Activated CD8-positive, alpha-beta T cell treated with anti-CD3 and anti-CD28 coated beads, Interleukin-2, amount 10 ng/mL, durations not matched to agents 7 days and 5 days (primary cell): ENCODE data around the gene MAN1A2. TPM values are rescaled to one million over a fixed set of nuclear protein-coding genes. Genes with fewer than 3 reads are reported as not detected.

ENCODE experiments used
- ATAC-seq: fragments of 150-1000 bp; cut with Tn5 transposase; one replicate; pipeline ENCODE4 v1.10.0; 2021; ENCODE audit warnings: moderate library complexity
- CTCF ChIA-PET: fragments of 350-600 bp; sonication (Branson Sonifier 250); formaldehyde crosslinking; loops from one replicate; lab custom pipeline; 2021; ENCODE audit warnings: antibody characterized with exemption; lab: Charles Lee
- POLR2A ChIA-PET: fragments of 350-600 bp; sonication (Branson Sonifier 250); formaldehyde crosslinking; loops from one replicate; lab custom pipeline; 2021; ENCODE audit warnings: antibody characterized with exemption; lab: Charles Lee
- DNase-seq: peaks from one replicate; pipeline ENCODE4 v3.0.0-alpha.2; 2020
- H3K27ac Mint-ChIP-seq: one replicate; pipeline ENCODE4 v1.8.0; 2021; ENCODE audit warnings: mild to moderate bottlenecking, mixed read lengths
- H3K27me3 Mint-ChIP-seq: one replicate; pipeline ENCODE4 v1.8.0; 2021; ENCODE audit warnings: low read depth, mixed read lengths
- H3K36me3 Mint-ChIP-seq: one replicate; pipeline ENCODE4 v1.8.0; 2021; ENCODE audit warnings: low read depth, mixed read lengths
- H3K4me1 Mint-ChIP-seq: one replicate; pipeline ENCODE4 v1.8.0; 2021; ENCODE audit warnings: low read depth, mixed read lengths
- H3K4me3 Mint-ChIP-seq: one replicate; pipeline ENCODE4 v1.8.0; 2021; ENCODE audit warnings: mild to moderate bottlenecking, mixed read lengths
- H3K9me3 Mint-ChIP-seq: one replicate; pipeline ENCODE4 v1.8.0; 2022; ENCODE audit warnings: mixed read lengths; ENCODE audit not compliant: insufficient read depth
- total RNA-seq, 2 experiments: library from RNA; stranded (reverse); gene quantifications; one replicate each; pipeline ENCODE4 v1.2.3, GENCODE V29; 2021

MAN1A2 gene
- total RNA-seq, 2 experiments from 2014 or later, result 32.8 to 33.2 TPM

DNA sequence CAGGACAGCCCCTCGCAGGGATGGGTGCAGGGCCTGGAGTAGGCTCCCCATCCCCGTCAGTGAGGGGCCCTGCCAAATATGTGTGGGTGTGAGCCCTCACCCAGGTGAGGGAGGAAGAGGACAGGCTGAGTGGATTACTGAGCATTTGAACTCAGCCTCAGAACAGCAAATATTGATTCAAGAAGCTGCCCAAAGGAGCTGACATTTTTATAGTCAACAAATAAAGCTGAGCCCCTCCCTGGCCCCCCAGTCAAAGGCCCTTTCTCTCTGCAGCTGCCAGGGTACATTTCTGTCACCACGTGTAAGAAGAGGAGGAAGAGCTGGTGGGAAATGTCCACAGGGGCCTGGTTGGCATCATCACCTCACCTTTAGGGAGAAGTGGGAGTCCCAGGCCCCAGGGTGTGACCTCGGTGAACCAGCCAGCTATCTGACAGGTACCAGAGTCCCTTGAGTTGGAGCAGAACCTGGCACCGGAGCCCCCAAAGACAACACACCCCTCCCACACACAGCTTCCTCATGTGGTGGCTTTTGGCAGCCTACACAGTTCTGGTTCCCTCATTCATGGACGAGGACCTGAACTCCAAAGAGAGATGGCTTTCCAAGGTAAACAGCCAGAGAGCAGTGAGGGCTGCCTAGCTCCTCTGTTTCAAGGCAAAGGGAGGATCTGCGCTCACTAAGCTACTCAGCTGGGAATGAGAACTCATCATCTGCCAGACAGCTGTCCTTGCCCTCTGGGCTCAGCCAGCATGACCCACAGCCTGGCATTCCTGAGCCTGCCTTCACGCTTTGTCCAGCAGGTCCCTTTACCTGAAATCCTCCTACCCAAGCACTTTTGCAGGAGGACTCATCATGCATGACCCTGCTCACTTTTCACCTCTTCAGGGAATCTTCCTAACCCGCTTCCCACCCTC is 195.6 kb downstream of the MAN1A2 start:
- no peak overlapping the region for H3K4me3 Mint-ChIP-seq
- H3K36me3 Mint-ChIP-seq, result no peaks in the 10 kb centered on the region
- no peak overlapping the region for H3K27ac Mint-ChIP-seq
- ChIA-PET CTCF (interaction anchor here (0.8 to 1.8 kb wide), 2 partner anchors 15 to 29 kb away, joined by 3 to 7 read pairs; no protein-coding TSS in a partner anchor), POLR2A (interaction anchor here (1.0 kb wide), 1 partner anchor 8 kb away, joined by 3 read pairs; no protein-coding TSS in a partner anchor)
- peaks cover 4% of the 10 kb centered on the region for H3K27me3 Mint-ChIP-seq
- peaks cover 5% of the 10 kb centered on the region for H3K9me3 Mint-ChIP-seq
- no peak for DNase-seq
- peaks cover 9% of the 10 kb centered on the region for H3K4me1 Mint-ChIP-seq
- no peak for ATAC-seq

DNA sequence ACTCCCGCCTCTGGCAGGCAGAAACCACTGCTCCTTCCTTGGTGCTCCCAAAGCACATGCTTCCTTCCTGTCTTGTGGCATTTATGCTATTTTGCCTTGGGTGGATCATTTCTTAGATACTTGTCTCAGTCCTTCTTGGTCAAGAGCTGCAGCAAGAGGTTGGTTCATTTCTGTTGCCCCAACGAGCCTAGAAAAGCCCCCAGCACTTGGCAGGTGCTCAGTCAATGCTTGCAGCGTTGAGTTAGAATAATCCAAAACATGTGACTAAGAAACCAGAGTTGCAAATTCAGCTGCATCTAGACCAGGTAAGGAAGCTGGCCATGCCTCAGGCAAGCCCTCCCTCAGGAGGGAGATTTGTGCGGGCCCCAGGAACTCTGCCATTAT is 196.2 kb downstream of the MAN1A2 start:
- CTCF ChIA-PET, result interaction anchor here (1.8 kb wide), 1 partner anchor 29 kb away, joined by 7 read pairs; no protein-coding TSS in a partner anchor
- no peak for ATAC-seq
- no peaks in the 10 kb centered on the region for H3K36me3 Mint-ChIP-seq
- no peak overlapping the region for H3K27ac Mint-ChIP-seq
- DNase-seq, result no peak
- peaks cover 8% of the 10 kb centered on the region for H3K4me1 Mint-ChIP-seq
- H3K9me3 Mint-ChIP-seq, result peaks cover 5% of the 10 kb centered on the region
- peaks cover 3% of the 10 kb centered on the region for H3K27me3 Mint-ChIP-seq
- POLR2A ChIA-PET, result no interaction called here
- H3K4me3 Mint-ChIP-seq, result no peak overlapping the region

DNA sequence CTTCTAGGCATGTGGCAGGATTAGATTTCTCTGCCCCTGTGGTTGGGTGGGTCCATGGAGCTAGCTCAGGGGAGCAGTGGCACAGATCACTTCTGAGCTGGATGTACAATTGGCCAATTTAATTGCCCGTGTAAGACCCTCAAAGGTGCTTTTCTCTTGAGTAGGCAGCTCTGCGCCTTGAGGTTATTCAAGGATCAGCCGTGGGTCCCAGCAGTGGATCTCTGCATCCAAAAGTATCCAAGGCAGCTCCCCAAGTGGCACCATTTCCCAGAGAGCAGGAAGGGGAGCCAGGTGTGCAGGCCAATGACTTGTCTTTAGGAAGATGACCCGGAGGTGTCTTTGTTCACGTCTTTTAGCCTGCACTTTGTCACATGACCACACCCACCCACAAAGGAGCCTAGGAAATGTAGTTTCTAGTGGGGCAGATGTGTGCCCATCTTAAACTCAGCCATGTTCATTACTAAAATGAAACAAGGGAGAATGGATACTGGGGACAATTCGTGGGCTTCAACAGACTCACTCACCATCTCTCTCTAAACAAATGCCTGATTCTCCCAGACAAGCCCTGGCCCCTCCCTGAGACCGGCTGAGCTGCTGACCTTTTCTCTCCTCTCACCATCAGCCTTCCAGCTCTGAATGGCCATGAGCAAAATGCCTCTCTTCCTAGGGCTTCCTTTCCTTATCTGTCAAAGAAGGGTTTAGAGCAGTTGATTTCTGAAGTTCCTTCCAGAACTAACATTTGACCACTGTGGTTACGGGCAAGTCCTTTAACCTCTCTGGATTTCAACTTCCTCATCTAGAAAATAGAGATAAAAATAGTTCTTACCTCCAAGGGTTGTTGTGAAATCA is 197.2 kb downstream of the MAN1A2 start:
- ChIA-PET CTCF (interaction anchor here (1.3 to 1.8 kb wide), 2 partner anchors 30 to 190 kb away, joined by 5 to 7 read pairs; no protein-coding TSS in a partner anchor), POLR2A (no interaction called here)
- Mint-ChIP-seq H3K36me3 (no peaks in the 10 kb centered on the region), H3K4me1 (peaks cover 4% of the 10 kb centered on the region), H3K27ac (no peak overlapping the region), H3K4me3 (no peak overlapping the region), H3K9me3 (peaks cover under 1% of the 10 kb centered on the region), H3K27me3 (peaks cover 3% of the 10 kb centered on the region)
- no peak for ATAC-seq
- DNase-seq, result peak; percentile 17

DNA sequence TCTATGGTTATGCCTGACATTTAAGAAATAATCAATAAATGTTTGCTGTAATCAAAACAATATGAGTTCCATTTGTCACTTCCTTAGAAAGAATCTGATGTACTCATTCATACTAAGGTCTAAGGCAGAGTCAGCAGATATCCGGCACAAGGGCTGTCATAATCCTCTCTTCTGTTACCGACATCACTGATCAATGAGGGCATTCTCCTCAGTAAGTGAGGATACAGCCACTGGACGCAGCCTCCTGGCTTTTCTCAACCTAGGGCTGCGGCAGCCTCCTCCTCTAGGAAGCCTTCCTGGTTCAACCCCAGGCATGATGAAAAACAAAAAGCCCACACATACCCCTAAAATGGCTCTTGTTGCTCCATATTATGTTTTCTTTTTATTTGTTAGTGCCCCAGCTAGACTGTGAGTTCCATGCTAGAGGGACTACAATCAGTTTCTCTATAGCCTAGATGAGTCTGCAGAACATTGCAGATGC is 197.9 kb downstream of the MAN1A2 start:
- H3K36me3 Mint-ChIP-seq, result no peaks in the 10 kb centered on the region
- DNase-seq (no peak), ATAC-seq (no peak)
- CTCF ChIA-PET, result interaction anchor here (1.3 kb wide), 1 partner anchor 189 kb away, joined by 5 read pairs; no protein-coding TSS in a partner anchor
- POLR2A ChIA-PET, result no interaction called here
- H3K4me1 Mint-ChIP-seq, result peaks cover 4% of the 10 kb centered on the region
- no peaks in the 10 kb centered on the region for H3K9me3 Mint-ChIP-seq
- H3K27ac Mint-ChIP-seq, result no peak overlapping the region
- H3K4me3 Mint-ChIP-seq, result no peak overlapping the region
- peaks cover 6% of the 10 kb centered on the region for H3K27me3 Mint-ChIP-seq

DNA sequence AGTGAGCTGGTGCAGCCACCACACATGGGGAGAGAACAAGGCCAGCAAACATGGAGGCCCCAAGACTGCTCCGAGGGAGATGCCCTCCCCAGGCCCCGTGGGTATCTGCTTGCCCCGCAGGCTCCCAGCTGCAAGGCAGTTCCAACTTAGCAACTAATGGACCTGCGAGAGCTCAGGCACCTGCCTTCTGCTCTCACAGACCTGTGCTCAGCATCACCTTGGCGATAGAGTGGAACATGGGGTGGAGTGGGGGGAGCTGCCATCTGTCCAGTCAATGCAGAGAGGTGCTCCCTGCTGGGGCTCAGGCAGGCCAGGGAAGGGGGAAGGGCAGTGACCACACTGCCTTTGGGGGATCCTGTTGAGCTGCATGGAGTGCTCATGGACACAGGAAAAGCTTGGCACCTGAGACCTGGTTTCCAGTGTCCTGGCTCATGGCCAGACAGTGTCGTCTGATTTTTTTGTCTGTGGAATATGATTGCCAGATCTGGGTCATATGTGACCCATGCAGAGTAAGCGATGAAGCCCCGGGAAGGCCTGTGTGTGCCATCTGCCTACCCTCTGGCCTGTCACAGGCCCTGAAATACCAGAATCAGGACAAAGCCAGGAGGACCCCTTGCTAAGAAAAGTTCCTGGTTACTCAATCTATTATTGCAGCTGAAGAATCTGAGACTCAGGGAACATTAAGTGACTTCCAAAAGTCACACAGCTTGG is 198.7 kb downstream of the MAN1A2 start:
- Mint-ChIP-seq H3K27ac (no peak overlapping the region), H3K4me3 (no peak overlapping the region), H3K9me3 (no peaks in the 10 kb centered on the region), H3K27me3 (peaks cover 6% of the 10 kb centered on the region), H3K4me1 (peaks cover 4% of the 10 kb centered on the region), H3K36me3 (no peaks in the 10 kb centered on the region)
- ChIA-PET CTCF (no interaction called here), POLR2A (no interaction called here)
- DNase-seq (no peak), ATAC-seq (no peak)

DNA sequence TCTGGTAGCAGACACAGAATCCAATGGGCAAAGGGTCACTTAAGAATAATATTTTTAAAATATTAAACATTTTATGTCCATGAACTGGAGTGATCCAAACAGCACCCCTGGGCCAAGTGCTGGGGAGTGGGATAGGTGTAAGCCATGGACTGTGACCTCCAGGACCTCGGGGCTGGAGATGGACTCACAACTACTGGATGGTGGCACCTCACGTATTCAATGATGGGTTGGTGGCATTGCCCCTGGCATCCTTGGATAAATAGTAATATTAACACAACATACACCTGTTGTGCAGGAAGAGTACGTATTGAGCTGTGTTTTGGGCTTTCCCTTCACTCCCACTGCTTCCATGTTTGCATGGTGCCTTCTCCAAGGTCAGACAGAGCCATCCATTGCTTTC is 199.3 kb downstream of the MAN1A2 start:
- Mint-ChIP-seq H3K27me3 (peaks cover 6% of the 10 kb centered on the region), H3K4me3 (no peak overlapping the region), H3K36me3 (no peaks in the 10 kb centered on the region), H3K9me3 (no peaks in the 10 kb centered on the region), H3K27ac (no peak overlapping the region), H3K4me1 (peaks cover 10% of the 10 kb centered on the region)
- DNase-seq (no peak), ATAC-seq (no peak)
- POLR2A ChIA-PET, result no interaction called here
- CTCF ChIA-PET, result no interaction called here

DNA sequence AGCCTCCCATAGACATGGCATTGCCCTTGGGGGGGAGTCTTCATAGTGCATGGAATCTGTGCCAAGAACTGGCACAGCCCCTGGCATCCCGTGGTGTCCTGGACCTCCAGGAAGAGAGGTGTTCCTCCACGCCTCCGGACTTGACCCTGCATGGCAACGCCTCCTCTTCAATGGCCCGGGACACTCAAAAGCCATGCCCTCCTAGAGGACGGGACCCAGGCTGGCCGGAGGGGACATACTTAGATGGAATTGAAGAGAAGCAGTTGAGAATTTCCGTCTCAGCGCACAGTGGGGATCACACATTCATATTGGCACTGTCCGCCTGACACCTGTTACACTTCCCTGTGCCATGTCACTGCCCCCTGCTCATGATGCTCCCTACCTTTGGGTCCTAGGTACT is 200.2 kb downstream of the MAN1A2 start:
- CTCF ChIA-PET, result interaction anchor here (2.0 kb wide), 1 partner anchor 32 kb away, joined by 11 read pairs; no protein-coding TSS in a partner anchor
- H3K9me3 Mint-ChIP-seq, result no peaks in the 10 kb centered on the region
- no peak overlapping the region for H3K27ac Mint-ChIP-seq
- H3K4me1 Mint-ChIP-seq, result peaks cover 18% of the 10 kb centered on the region
- POLR2A ChIA-PET, result no interaction called here
- H3K36me3 Mint-ChIP-seq, result no peaks in the 10 kb centered on the region
- H3K27me3 Mint-ChIP-seq, result peaks cover 6% of the 10 kb centered on the region
- no peak overlapping the region for H3K4me3 Mint-ChIP-seq
- ATAC-seq, result no peak
- no peak for DNase-seq

DNA sequence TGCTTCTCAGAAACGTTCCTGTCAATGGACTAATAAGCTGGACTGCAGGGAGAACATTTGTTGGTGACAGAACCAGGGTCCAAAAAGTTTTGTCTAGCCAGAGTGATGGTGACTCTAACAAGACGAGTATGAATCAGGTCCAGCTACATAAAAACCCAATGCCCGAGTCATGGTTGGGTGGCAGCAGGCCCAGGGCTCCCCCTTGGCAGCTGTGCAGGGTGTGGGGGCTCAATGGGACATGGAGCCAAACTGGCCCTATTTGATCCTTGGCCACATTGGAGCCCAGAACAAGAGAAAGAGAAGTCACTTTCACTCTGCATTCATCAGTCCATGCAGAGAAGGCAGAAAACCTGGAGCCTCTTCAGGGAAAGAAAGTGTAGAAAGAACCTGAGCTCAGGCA is 200.7 kb downstream of the MAN1A2 start:
- CTCF ChIA-PET, result interaction anchor here (1.0 to 2.0 kb wide), 4 partner anchors 33 to 186 kb away, joined by 3 to 11 read pairs (median 4); no protein-coding TSS in a partner anchor

DNA sequence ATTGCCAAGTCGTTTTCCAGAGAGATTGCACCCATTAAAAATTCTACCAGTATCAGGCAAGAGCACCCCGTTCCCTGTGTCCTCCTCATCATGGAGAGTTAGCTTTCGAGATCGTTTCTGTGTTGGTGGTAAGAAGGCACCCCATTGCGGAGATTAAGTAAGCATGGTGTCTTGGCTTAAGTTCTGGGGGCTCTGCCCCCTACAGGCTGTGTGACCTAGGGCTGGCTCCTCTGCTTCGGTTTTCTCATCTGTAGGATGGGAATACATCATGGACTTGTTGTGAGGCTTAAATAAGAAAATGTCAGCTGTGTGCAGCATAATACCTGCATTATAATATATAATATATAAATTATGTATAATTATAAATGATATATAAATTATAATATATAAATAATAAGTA is 201.8 kb downstream of the MAN1A2 start:
- POLR2A ChIA-PET, result no interaction called here
- H3K4me1 Mint-ChIP-seq, result peaks cover 30% of the 10 kb centered on the region
- H3K27me3 Mint-ChIP-seq, result peaks cover 6% of the 10 kb centered on the region
- DNase-seq (no peak), ATAC-seq (no peak)
- no peak overlapping the region for H3K27ac Mint-ChIP-seq
- H3K9me3 Mint-ChIP-seq, result no peaks in the 10 kb centered on the region
- CTCF ChIA-PET, result interaction anchor here (1.0 to 2.0 kb wide), 4 partner anchors 34 to 185 kb away, joined by 3 to 11 read pairs (median 4); no protein-coding TSS in a partner anchor
- H3K36me3 Mint-ChIP-seq, result no peaks in the 10 kb centered on the region
- H3K4me3 Mint-ChIP-seq, result no peak overlapping the region

More for the DNA sequence above, 200.7 kb downstream of the MAN1A2 start:
- Mint-ChIP-seq H3K4me1 (peaks cover 24% of the 10 kb centered on the region), H3K27me3 (peaks cover 6% of the 10 kb centered on the region), H3K4me3 (no peak overlapping the region), H3K27ac (no peak overlapping the region), H3K36me3 (no peaks in the 10 kb centered on the region), H3K9me3 (no peaks in the 10 kb centered on the region)
- ATAC-seq (no peak), DNase-seq (no peak)
- POLR2A ChIA-PET, result no interaction called here

DNA sequence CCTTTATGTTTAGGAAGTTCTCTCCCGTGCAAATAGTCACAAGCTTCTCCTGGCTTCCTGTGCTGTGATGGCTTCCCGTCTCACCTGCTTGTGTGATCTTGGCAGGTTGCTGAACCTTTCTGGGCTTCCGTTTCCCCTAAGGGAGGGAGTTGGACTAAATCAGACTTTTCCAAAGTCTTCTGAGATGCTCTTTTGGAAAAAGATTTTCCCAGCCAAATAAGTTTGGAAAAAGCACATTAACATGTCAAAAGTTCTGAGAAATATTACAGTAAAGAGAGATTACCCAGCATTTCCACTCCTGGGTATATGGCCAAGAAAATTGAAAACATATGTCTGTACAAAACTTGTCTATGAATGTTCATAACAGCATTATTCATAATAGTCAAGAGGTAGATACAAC is 202.6 kb downstream of the MAN1A2 start:
- DNase-seq (no peak), ATAC-seq (no peak)
- Mint-ChIP-seq H3K9me3 (no peaks in the 10 kb centered on the region), H3K27me3 (peaks cover 4% of the 10 kb centered on the region), H3K36me3 (no peaks in the 10 kb centered on the region), H3K27ac (no peak overlapping the region), H3K4me3 (no peak overlapping the region), H3K4me1 (peaks cover 30% of the 10 kb centered on the region)
- POLR2A ChIA-PET, result no interaction called here
- CTCF ChIA-PET, result interaction anchor here (1.7 kb wide), 1 partner anchor 34 kb away, joined by 4 read pairs; no protein-coding TSS in a partner anchor

DNA sequence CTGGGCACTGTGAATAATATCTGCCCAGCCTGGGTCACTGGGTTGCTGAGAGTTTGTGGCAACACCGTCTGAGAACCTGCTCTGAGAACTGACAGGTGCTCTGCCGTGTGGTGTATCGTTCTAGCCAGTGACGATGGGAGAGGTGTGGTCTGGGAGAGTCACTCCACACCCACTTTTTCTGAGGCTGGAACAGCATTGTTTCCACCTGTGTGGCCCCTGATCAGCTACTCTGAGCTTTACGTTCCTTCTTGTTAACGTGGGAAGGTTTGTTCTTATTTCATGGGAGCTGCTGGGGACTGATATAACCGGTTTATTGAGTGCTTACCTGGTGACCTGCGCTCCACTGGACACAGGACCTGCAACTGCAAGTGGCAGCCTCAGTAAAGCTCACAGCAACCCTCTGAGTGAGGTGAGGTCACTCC is 203.8 kb downstream of the MAN1A2 start:
- Mint-ChIP-seq H3K4me1 (peaks cover 28% of the 10 kb centered on the region), H3K4me3 (no peak overlapping the region), H3K9me3 (no peaks in the 10 kb centered on the region), H3K27ac (no peak overlapping the region), H3K36me3 (no peaks in the 10 kb centered on the region), H3K27me3 (peaks cover 4% of the 10 kb centered on the region)
- CTCF ChIA-PET, result interaction anchor here (1.7 kb wide), 1 partner anchor 35 kb away, joined by 4 read pairs; no protein-coding TSS in a partner anchor
- ATAC-seq (no peak), DNase-seq (no peak)
- POLR2A ChIA-PET, result interaction anchor here (1.0 to 1.1 kb wide), 2 partner anchors 9 to 35 kb away, joined by 3 read pairs; partner anchors contain the start of gene TENT5C
